Liver (tissue), 9 donors: ENCODE data around the gene BRD4. TPM values are rescaled to one million over a fixed set of nuclear protein-coding genes. Genes with fewer than 3 reads are reported as not detected.

Experiments used
- DNase-seq: peaks from one replicate; pipeline ENCODE4 v3.0.0-alpha.2; 2017; ENCODE audit warnings: low spot score
- H3K27ac ChIP-seq, 2 donors: one replicate each; pipeline ENCODE4 v1.7.0; 2013; ENCODE audit warnings: inconsistent platforms in 2 of 2, low read length in 2 of 2, control low read depth in 1 of 2, low read depth in 1 of 2, mild to moderate bottlenecking in 1 of 2
- H3K27me3 ChIP-seq, 4 donors: one replicate each; pipeline versions ENCODE4 v1.6.1 to v1.7.0; 2013; ENCODE audit warnings: low read length in 3 of 4, inconsistent platforms in 1 of 4, mild to moderate bottlenecking in 1 of 4, moderate library complexity in 1 of 4; ENCODE audit not compliant: control insufficient read depth in 4 of 4, insufficient read depth in 4 of 4
- H3K36me3 ChIP-seq, 4 donors: one replicate each; pipeline versions ENCODE4 v1.6.1 to v1.7.0; 2013; ENCODE audit warnings: low read length in 3 of 4, mild to moderate bottlenecking in 3 of 4, low read depth in 1 of 4, moderate library complexity in 1 of 4; ENCODE audit not compliant: control insufficient read depth in 4 of 4, insufficient read depth in 3 of 4
- H3K4me1 ChIP-seq, 4 donors: one replicate each; pipeline versions ENCODE4 v1.6.1 to v1.7.0; 2013; ENCODE audit warnings: low read length in 3 of 4, mild to moderate bottlenecking in 3 of 4, moderate library complexity in 1 of 4; ENCODE audit not compliant: control insufficient read depth in 4 of 4, insufficient read depth in 4 of 4
- H3K4me3 ChIP-seq, 3 donors: one replicate each; pipeline versions ENCODE4 v1.6.1 to v1.7.0; 2013; ENCODE audit warnings: low read length in 3 of 3, control low read depth in 1 of 3, low read depth in 1 of 3, mild to moderate bottlenecking in 1 of 3
- H3K9ac ChIP-seq, 2 donors: one replicate each; pipeline ENCODE4 v1.7.0; 2013; ENCODE audit warnings: low read length in 2 of 2, mild to moderate bottlenecking in 2 of 2, moderate library complexity in 2 of 2, control low read depth in 1 of 2, low read depth in 1 of 2
- H3K9me3 ChIP-seq, 4 donors: one replicate each; pipeline versions ENCODE4 v1.6.1 to v1.7.0; 2013; ENCODE audit warnings: low read length in 3 of 4; ENCODE audit not compliant: control insufficient read depth in 4 of 4
- ATF3 ChIP-seq: IDR thresholded peaks from 2 replicates; pipeline ENCODE4 v1.6.1; 2016; ENCODE audit warnings: antibody characterized with exemption
- EGR1 ChIP-seq, 2 donors: IDR thresholded peaks; 2 replicates each; pipeline ENCODE4 v1.6.1; 2016 to 2018; ENCODE audit warnings: antibody characterized with exemption in 2 of 2, low read depth in 2 of 2
- FOXA1 ChIP-seq: IDR thresholded peaks from 2 replicates; pipeline ENCODE4 v1.6.1; 2016; ENCODE audit warnings: antibody characterized with exemption
- FOXA2 ChIP-seq: IDR thresholded peaks from 2 replicates; pipeline ENCODE4 v1.6.1; 2016; ENCODE audit warnings: antibody characterized with exemption
- HNF4A ChIP-seq, 2 donors: conservative IDR thresholded peaks; 2 replicates each; pipeline ENCODE4 v1.6.1; 2016; ENCODE audit warnings: antibody characterized with exemption in 2 of 2, mild to moderate bottlenecking in 2 of 2
- HNF4G ChIP-seq: IDR thresholded peaks from 2 replicates; pipeline ENCODE4 v1.6.1; 2016; ENCODE audit warnings: antibody characterized with exemption
- JUND ChIP-seq, 2 donors: IDR thresholded peaks; 2 replicates each; pipeline ENCODE4 v1.6.1; 2016; ENCODE audit warnings: antibody characterized with exemption in 2 of 2
- MAX ChIP-seq: IDR thresholded peaks from 2 replicates; pipeline ENCODE4 v1.6.1; 2016; ENCODE audit warnings: antibody characterized with exemption
- NR2F2 ChIP-seq: IDR thresholded peaks from 2 replicates; pipeline ENCODE4 v1.6.1; 2016; ENCODE audit warnings: antibody characterized with exemption
- RAD21 ChIP-seq, 2 donors: IDR thresholded peaks; 2 replicates each; pipeline ENCODE4 v1.6.1; 2016; ENCODE audit warnings: antibody characterized with exemption in 2 of 2, mild to moderate bottlenecking in 2 of 2
- SP1 ChIP-seq: IDR thresholded peaks from 2 replicates; pipeline ENCODE4 v1.6.1; 2018; ENCODE audit warnings: antibody characterized with exemption, mild to moderate bottlenecking
- TAF1 ChIP-seq: conservative IDR thresholded peaks from 2 replicates; pipeline ENCODE4 v1.6.1; 2016; ENCODE audit warnings: antibody characterized with exemption, mild to moderate bottlenecking
- YY1 ChIP-seq: IDR thresholded peaks from 2 replicates; pipeline ENCODE4 v1.6.1; 2016; ENCODE audit warnings: antibody characterized with exemption, mild to moderate bottlenecking
- ZBTB33 ChIP-seq: IDR thresholded peaks from 2 replicates; pipeline ENCODE4 v1.6.1; 2016; ENCODE audit warnings: antibody characterized with exemption
- WGBS: extraction: QIAGEN DNeasy Blood & Tissue Kit; methylation state at CpG from one replicate; pipeline ENCODE4 v1.1.7; 2013; 5-methylcytosine and 5-hydroxymethylcytosine counted together
- polyA plus RNA-seq, 2 donors: library from polyadenylated mRNA; stranded (reverse) in 1 of 2; unstranded in 1 of 2; fragments of 200-250 nt in 1 of 2; fragments of >200 nt in 1 of 2; fragmentation: Nextera tagmentation in 1 of 2; extraction: Ambion mirVana in 1 of 2; gene quantifications; one replicate each; pipeline versions ENCODE4 v1.2.1 to v1.2.3, GENCODE V29; 2013 to 2015
- total RNA-seq, 2 donors: library from RNA; depleted of rRNA; stranded (reverse); fragments of >200 nt; gene quantifications; one replicate each; pipeline ENCODE4 v1.2.3, GENCODE V29; 2014
- donor health status: healthy.
- donor health status: healthy.
- donor health status: healthy.
- donor health status: healthy.
- donor health status: healthy.

Gene BRD4
- total and polyA plus RNA-seq, 4 donors = 13.6 to 25.8 (median 20.5) TPM

- H3K27me3 ChIP-seq = no peaks in the 10 kb centered on the region
- no peaks in the 10 kb centered on the region for H3K9me3 ChIP-seq
- H3K9ac ChIP-seq = no peak overlapping the region
- H3K36me3 ChIP-seq = no peaks in the 10 kb centered on the region
- 82% methylated on average over 6 of the region's 6 CpGs for WGBS
- H3K4me1 ChIP-seq = peaks cover 4 to 51% (median 42%) of the 10 kb centered on the region in 4 donors
- no peak for DNase-seq
- H3K27ac ChIP-seq = no peak overlapping the region
- TF ChIP-seq HNF4G (no peak), ATF3 (no peak), MAX (no peak), FOXA1 (no peak), YY1 (no peak), NR2F2 (no peak), JUND (IDR thresholded peaks at IDR 0.05) (no peak), RAD21 (IDR thresholded peaks at IDR 0.05) (no peak), FOXA2 (no peak), EGR1 (IDR thresholded peaks at IDR 0.05; ENCODE audit: low read depth in 2 of 2) (no peak), HNF4A (conservative IDR thresholded peaks at IDR 0.05) (no peak), ZBTB33 (no peak), SP1 (no peak)
- H3K4me3 ChIP-seq = no peak overlapping the region
These were observed 17.2 kb downstream of the BRD4 start for GRCh38 chr19:15315101-15315500.

- 71% methylated on average over 7 of the region's 7 CpGs for WGBS
- Histone ChIP-seq H3K36me3 (no peaks in the 10 kb centered on the region), H3K27me3 (no peaks in the 10 kb centered on the region), H3K4me1 (peaks cover 4 to 53% (median 39%) of the 10 kb centered on the region in 4 donors), H3K27ac (no peak overlapping the region), H3K9ac (no peak overlapping the region), H3K4me3 (no peak overlapping the region), H3K9me3 (no peaks in the 10 kb centered on the region)
- DNase-seq = no peak
- TF ChIP-seq ATF3 = no peak
These were observed 18.6 kb downstream of the BRD4 start for GRCh38 chr19:15313649-15314279.

- H3K27me3 ChIP-seq = no peaks in the 10 kb centered on the region
- WGBS = 94% methylated on average over 2 of the region's 2 CpGs
- no peak for TF ChIP-seq ZBTB33
- TF ChIP-seq FOXA2 = no peak
- no peak for TF ChIP-seq ATF3
- no peak for TF ChIP-seq TAF1
- no peak for TF ChIP-seq RAD21 (IDR thresholded peaks at IDR 0.05)
- no peak overlapping the region for H3K27ac ChIP-seq
- H3K4me1 ChIP-seq = peaks cover 22 to 56% (median 43%) of the 10 kb centered on the region in 4 donors
- H3K9ac ChIP-seq = no peak overlapping the region
- no peak for DNase-seq
- H3K4me3 ChIP-seq = no peak overlapping the region
- H3K36me3 ChIP-seq = no peaks in the 10 kb centered on the region
- H3K9me3 ChIP-seq = no peaks in the 10 kb centered on the region
These were observed 25.2 kb downstream of the BRD4 start for GRCh38 chr19:15307169-15307568.
